HepG2 (cell line): ENCODE measurements around the gene NOL4L. TPM values are rescaled to one million over a fixed set of nuclear protein-coding genes. Genes with fewer than 3 reads are reported as not detected.

Experiments
- ATAC-seq: fragments of 200-7000 bp; cut with Tn5 transposase; 3 replicates; pipeline ENCODE4 v1.9.1; 2020; ENCODE audit warnings: mild to moderate bottlenecking, moderate library complexity
- BruUV-seq: library from RNA; stranded (reverse); fragments of 400-500 nt; replicated peaks from 2 replicates; lab custom pipeline; 2021; lab: Mats Ljungman, UMichigan
- CTCF ChIA-PET: fragments of 300-600 bp; formaldehyde crosslinking; extraction: SDS; loops from one replicate; lab custom pipeline; 2021; ENCODE audit warnings: low total read pairs, inconsistent platforms, low intra/inter-chr PET ratio; lab: Yijun Ruan, JAX
- POLR2A ChIA-PET: fragments of 350-600 bp; sonication (Branson Sonifier 250); formaldehyde crosslinking; loops from one replicate; lab custom pipeline; 2020; ENCODE audit warnings: antibody characterized with exemption, inconsistent platforms; lab: Yijun Ruan, JAX
- DNase-seq: peaks from one replicate; pipeline ENCODE4 v3.0.0-alpha.2; 2015; ENCODE audit warnings: low spot score
- FAIRE-seq: peaks from 3 replicates; lab custom pipeline; 2011; peaks lifted over from hg19 to GRCh38; lab: Jason Lieb, UNC
- H2AFZ ChIP-seq: one replicate; pipeline ENCODE4 v1.6.1; 2011; ENCODE audit warnings: low read length, inconsistent platforms
- H3K27ac ChIP-seq: fragments of 300-600 bp; 3 replicates; pipeline ENCODE4 v1.8.0; 2011; ENCODE audit warnings: mixed run types, mild to moderate bottlenecking, mixed read lengths, low read length, inconsistent platforms; ENCODE audit not compliant: insufficient read depth; ENCODE audit errors: extremely low read length
- H3K27me3 ChIP-seq, 2 experiments: fragments of 200-600 bp in 1 of 2; 2 replicates in 1 of 2; 3 replicates in 1 of 2; pipeline versions ENCODE4 v1.6.0 to v1.8.0; 2011; ENCODE audit warnings: low read length in 2 of 2, mild to moderate bottlenecking in 2 of 2, moderate library complexity in 2 of 2, inconsistent platforms in 1 of 2; ENCODE audit not compliant: insufficient read depth in 2 of 2, control insufficient read depth in 1 of 2
- H3K36me3 ChIP-seq, 2 experiments: fragments of 200-600 bp in 1 of 2; replicated peaks in 1 of 2; 2 replicates in 1 of 2; 3 replicates in 1 of 2; pipeline versions ENCODE4 v1.5.1 to v1.8.0; 2011; ENCODE audit warnings: low read length in 2 of 2, inconsistent platforms in 1 of 2; ENCODE audit not compliant: insufficient read depth in 2 of 2, control insufficient read depth in 1 of 2
- H3K4me1 ChIP-seq: 2 replicates; pipeline ENCODE4 v1.5.1; 2012; ENCODE audit warnings: low read length, inconsistent platforms; ENCODE audit not compliant: insufficient read depth
- H3K4me2 ChIP-seq: 2 replicates; pipeline ENCODE4 v1.6.0; 2011; ENCODE audit warnings: low read depth, low read length, inconsistent platforms
- H3K4me3 ChIP-seq, 3 experiments: fragments of 200-600 bp in 1 of 3; sonication (generic), shearing (Covaris generic) in 1 of 3; replicated peaks in 1 of 3; 2 replicates each; pipeline ENCODE4 v1.5.1; 2011 to 2016; ENCODE audit warnings: low read length in 3 of 3, inconsistent platforms in 2 of 3, low read depth in 2 of 3, mild to moderate bottlenecking in 2 of 3, control low read depth in 1 of 3, mixed read lengths in 1 of 3; ENCODE audit not compliant: insufficient read depth in 1 of 3
- H3K79me2 ChIP-seq: one replicate; pipeline ENCODE4 v1.6.1; 2011; ENCODE audit warnings: low read length, inconsistent platforms; ENCODE audit not compliant: insufficient read depth
- H3K9ac ChIP-seq: 2 replicates; pipeline ENCODE4 v1.6.0; 2011; ENCODE audit warnings: mild to moderate bottlenecking, low read depth, low read length, inconsistent platforms; ENCODE audit not compliant: insufficient read depth
- H3K9me3 ChIP-seq: 2 replicates; pipeline ENCODE4 v1.5.1; 2012; ENCODE audit warnings: mild to moderate bottlenecking, low read length
- H4K20me1 ChIP-seq: 2 replicates; pipeline ENCODE4 v1.6.0; 2011; ENCODE audit warnings: inconsistent platforms, mild to moderate bottlenecking, low read length, moderate library complexity; ENCODE audit not compliant: insufficient read depth
- FOXK1 ChIP-seq: sonication (generic); formaldehyde crosslinking; IDR thresholded peaks from 2 replicates; pipeline ENCODE4 v1.4.0; 2020; ENCODE audit warnings: low read depth, missing genetic modification reagents, borderline replicate concordance
- GABPA ChIP-seq, 2 experiments: IDR thresholded peaks; 2 replicates each; pipeline ENCODE4 v1.6.1; 2011 to 2016; ENCODE audit warnings: low read depth in 2 of 2, low read length in 1 of 2, missing biosample characterization in 1 of 2, missing genetic modification characterization in 1 of 2
- HMGXB4 ChIP-seq, 2 experiments: sonication (generic) in 1 of 2; formaldehyde crosslinking in 1 of 2; IDR thresholded peaks; 2 replicates each; pipeline versions ENCODE4 v1.4.0 to v1.6.1; 2018 to 2020; ENCODE audit warnings: missing genetic modification reagents in 2 of 2, borderline replicate concordance in 1 of 2, low read depth in 1 of 2, mild to moderate bottlenecking in 1 of 2, missing biosample characterization in 1 of 2
- KAT2B ChIP-seq: fragments of 150-350 bp; IDR thresholded peaks from 2 replicates; pipeline ENCODE4 v1.6.1; 2014; ENCODE audit warnings: low read depth, low read length, borderline replicate concordance
- MTA3 ChIP-seq: sonication (generic); formaldehyde crosslinking; IDR thresholded peaks from 2 replicates; pipeline ENCODE4 v1.4.0; 2020; ENCODE audit warnings: missing genetic modification reagents
- RXRA ChIP-seq: sonication (generic); formaldehyde crosslinking; IDR thresholded peaks from 2 replicates; pipeline ENCODE4 v1.5.1; 2020; ENCODE audit warnings: missing genetic modification reagents
- SIN3B ChIP-seq: fragments of 150-350 bp; IDR thresholded peaks from 2 replicates; pipeline ENCODE4 v1.6.1; 2014; ENCODE audit warnings: low read length
- TEF ChIP-seq: sonication (generic); formaldehyde crosslinking; IDR thresholded peaks from 2 replicates; pipeline ENCODE4 v1.5.0; 2020; ENCODE audit warnings: missing genetic modification reagents
- TOE1 ChIP-seq: sonication (generic); formaldehyde crosslinking; IDR thresholded peaks from 2 replicates; pipeline ENCODE4 v1.4.0; 2020; ENCODE audit warnings: mild to moderate bottlenecking, missing genetic modification reagents
- UBTF ChIP-seq: sonication (generic); formaldehyde crosslinking; IDR thresholded peaks from 2 replicates; pipeline ENCODE4 v1.4.0; 2020; ENCODE audit warnings: mild to moderate bottlenecking, missing genetic modification reagents
- ZNF547 ChIP-seq: sonication (generic); formaldehyde crosslinking; IDR thresholded peaks from 2 replicates; pipeline ENCODE4 v1.5.1; 2020; ENCODE audit warnings: mild to moderate bottlenecking, missing genetic modification reagents
- ZNF577 ChIP-seq: sonication (generic); formaldehyde crosslinking; IDR thresholded peaks from 2 replicates; pipeline ENCODE4 v1.4.0; 2020; ENCODE audit warnings: mild to moderate bottlenecking, low read depth, missing genetic modification reagents, borderline replicate concordance
- ZNF616 ChIP-seq: sonication (generic); formaldehyde crosslinking; IDR thresholded peaks from 2 replicates; pipeline ENCODE4 v1.5.0; 2020; ENCODE audit warnings: low read depth, mild to moderate bottlenecking, missing genetic modification reagents
- ZNF75D ChIP-seq: sonication (generic); formaldehyde crosslinking; IDR thresholded peaks from 2 replicates; pipeline ENCODE4 v1.8.1; 2023; ENCODE audit warnings: missing genetic modification reagents, mild to moderate bottlenecking, borderline replicate concordance
- WGBS: methylation state at CpG from one replicate; pipeline ENCODE4 v1.1.6; 2017; ENCODE audit warnings: low lambda C conversion rate; 5-methylcytosine and 5-hydroxymethylcytosine counted together
- in situ Hi-C: cut with HindIII; loops from 2 replicates; pipeline ENCODE4 v1.10.0; 2017; ENCODE audit warnings: low pct_unique_long_range_greater_than_20kb; ENCODE audit not compliant: extremely low pct_ligation_motif_present
- intact Hi-C: fragments of 100-400 bp; cut with micrococcal nuclease; formaldehyde crosslinking; loops from one replicate; pipeline ENCODE4 v1.10.0; 2022; ENCODE audit not compliant: unreplicated experiment
- polyA plus RNA-seq, 8 experiments: library from polyadenylated mRNA; depleted of rRNA in 3 of 8; stranded (reverse) in 7 of 8; unstranded in 1 of 8; fragments of >200 nt; fragmentation: Illumina TruSeq in 4 of 8; extraction: Trizol in 4 of 8; gene quantifications; 2 replicates each; pipeline versions ENCODE4 v1.2.1 to v1.2.3, GENCODE V29; 2011 to 2016; ENCODE audit warnings: low read depth in 4 of 8, missing spikeins in 1 of 8, mixed read lengths in 1 of 8; ENCODE audit not compliant: insufficient read depth in 1 of 8
- total RNA-seq, 5 experiments: library from RNA; depleted of rRNA; stranded (reverse); fragments of >200 nt; fragmentation: Illumina TruSeq; extraction: Trizol; gene quantifications; 2 replicates each; pipeline ENCODE4 v1.2.3, GENCODE V29; 2016; ENCODE audit warnings: low read depth in 1 of 5
- TF ChIP-seq, protein P1 (sequence below): sonication (generic); formaldehyde crosslinking; IDR thresholded peaks from 2 replicates; pipeline ENCODE4 v1.4.0; 2020; ENCODE audit warnings: missing genetic modification reagents

NOL4L gene
- total and polyA plus RNA-seq, 2 of the 13 experiments (the other 11 are each of a cell fraction or from before 2014, with no cell fraction given): 16.6 to 35.4 TPM

- TF ChIP-seq TOE1 (CRISPR knock-in tag) (no peak), ZNF616 (CRISPR knock-in tag) (no peak), SIN3B (no peak), MTA3 (CRISPR knock-in tag) (no peak), TEF (no peak), RXRA (CRISPR knock-in tag) (0 out of 2 replicates have a peak, but pooled peaks have one; percentile 5)
Observed at GRCh38 chr20:32510120-32510600, 75.0 kb downstream of the NOL4L start (continued).

DNA sequence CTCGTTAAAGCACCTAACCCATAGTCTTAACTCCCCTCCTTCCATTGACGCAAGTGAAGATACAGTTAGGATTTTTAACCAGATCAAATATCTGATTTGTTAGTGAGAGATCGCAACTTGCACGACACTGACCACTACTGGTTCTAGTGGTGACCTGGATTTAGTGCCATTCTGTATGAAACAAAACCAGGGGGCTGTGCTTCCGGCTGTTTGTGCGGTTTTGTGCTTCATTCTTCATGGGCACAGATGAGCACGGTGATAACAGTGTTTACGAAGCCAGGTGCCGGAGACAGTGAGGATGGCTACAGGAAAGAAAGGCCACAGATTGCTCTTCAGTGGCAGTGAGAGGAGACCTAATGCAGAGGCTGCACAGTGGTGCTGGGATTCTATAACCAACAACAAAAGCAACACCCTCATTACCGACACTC, 75.5 kb downstream of the NOL4L start:
- H3K79me2 ChIP-seq: no peaks in the 10 kb centered on the region
- no peak overlapping the region for H3K9ac ChIP-seq
- 12% methylated on average over 10 of the region's 10 CpGs for WGBS
- in situ Hi-C loops: loop anchor here (5.0 to 25.0 kb wide), 2 partner anchors 37 to 253 kb away; partner anchors contain the start of gene DNMT3B
- no peaks in the 10 kb centered on the region for H4K20me1 ChIP-seq
- no peaks in the 10 kb centered on the region for H3K36me3 ChIP-seq
- FAIRE-seq (peak; percentile 83), DNase-seq (peak; percentile 91), ATAC-seq (peak; percentile 82)
- BruUV-seq: no TSS peak
- H3K27ac ChIP-seq: no peak overlapping the region
- H3K9me3 ChIP-seq: no peaks in the 10 kb centered on the region
- no peak overlapping the region for H2AFZ ChIP-seq
- POLR2A ChIA-PET: interaction anchor here (0.7 to 0.9 kb wide), 2 partner anchors 13 to 26 kb away, joined by 3 read pairs; no protein-coding TSS in a partner anchor
- intact Hi-C loops: loop anchor here (1.0 kb wide), 1 partner anchor 39 kb away; no protein-coding TSS in a partner anchor
- H3K4me2 ChIP-seq: peak overlapping the region; percentile 64
- peaks cover 64% of the 10 kb centered on the region for H3K4me1 ChIP-seq
- H3K27me3 ChIP-seq: no peaks in the 10 kb centered on the region
- CTCF ChIA-PET: interaction anchor here (0.9 to 1.5 kb wide), 2 partner anchors 23 to 39 kb away, joined by 3 to 5 read pairs; no protein-coding TSS in a partner anchor
- peak overlapping the region in 1 of 3 experiments; percentile 21; a peak in 1 of 6 replicates for H3K4me3 ChIP-seq
- TF ChIP-seq ZNF547 (CRISPR knock-in tag) (0 out of 2 replicates have a peak, but pooled peaks have one; percentile 13), UBTF (CRISPR knock-in tag) (peak; percentile 66; the same call in 1 of the 2 replicates), KAT2B (no peak), FOXK1 (CRISPR knock-in tag) (peak; percentile 73; the same call in 1 of the 2 replicates), GABPA (IDR thresholded peaks at IDR 0.05; ENCODE audit: low read depth, low read length) (no peak), GABPA (CRISPR knock-in tag; IDR thresholded peaks at IDR 0.05; ENCODE audit: low read depth) (peak; percentile 83), ZNF75D (CRISPR knock-in tag) (no peak), ZNF577 (CRISPR knock-in tag) (no peak), HMGXB4 (CRISPR knock-in tag; IDR thresholded peaks at IDR 0.05; ENCODE audit: borderline replicate concordance in 1 of 2, low read depth in 1 of 2) (peak; percentile 46 to 67; a peak in 2 of 4 replicates)
- TF ChIP-seq, protein P1, sequence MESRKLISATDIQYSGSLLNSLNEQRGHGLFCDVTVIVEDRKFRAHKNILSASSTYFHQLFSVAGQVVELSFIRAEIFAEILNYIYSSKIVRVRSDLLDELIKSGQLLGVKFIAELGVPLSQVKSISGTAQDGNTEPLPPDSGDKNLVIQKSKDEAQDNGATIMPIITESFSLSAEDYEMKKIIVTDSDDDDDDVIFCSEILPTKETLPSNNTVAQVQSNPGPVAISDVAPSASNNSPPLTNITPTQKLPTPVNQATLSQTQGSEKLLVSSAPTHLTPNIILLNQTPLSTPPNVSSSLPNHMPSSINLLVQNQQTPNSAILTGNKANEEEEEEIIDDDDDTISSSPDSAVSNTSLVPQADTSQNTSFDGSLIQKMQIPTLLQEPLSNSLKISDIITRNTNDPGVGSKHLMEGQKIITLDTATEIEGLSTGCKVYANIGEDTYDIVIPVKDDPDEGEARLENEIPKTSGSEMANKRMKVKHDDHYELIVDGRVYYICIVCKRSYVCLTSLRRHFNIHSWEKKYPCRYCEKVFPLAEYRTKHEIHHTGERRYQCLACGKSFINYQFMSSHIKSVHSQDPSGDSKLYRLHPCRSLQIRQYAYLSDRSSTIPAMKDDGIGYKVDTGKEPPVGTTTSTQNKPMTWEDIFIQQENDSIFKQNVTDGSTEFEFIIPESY: peak; percentile 48; the same call in 1 of the 2 replicates
